ENCODE results near the gene KIF18A.
"Not testable (repeated sequence)": the region's sequence is repeated elsewhere in the genome, so short reads cannot be mapped to it uniquely, and the experiment has no call there.

KIF18A gene

DNA sequence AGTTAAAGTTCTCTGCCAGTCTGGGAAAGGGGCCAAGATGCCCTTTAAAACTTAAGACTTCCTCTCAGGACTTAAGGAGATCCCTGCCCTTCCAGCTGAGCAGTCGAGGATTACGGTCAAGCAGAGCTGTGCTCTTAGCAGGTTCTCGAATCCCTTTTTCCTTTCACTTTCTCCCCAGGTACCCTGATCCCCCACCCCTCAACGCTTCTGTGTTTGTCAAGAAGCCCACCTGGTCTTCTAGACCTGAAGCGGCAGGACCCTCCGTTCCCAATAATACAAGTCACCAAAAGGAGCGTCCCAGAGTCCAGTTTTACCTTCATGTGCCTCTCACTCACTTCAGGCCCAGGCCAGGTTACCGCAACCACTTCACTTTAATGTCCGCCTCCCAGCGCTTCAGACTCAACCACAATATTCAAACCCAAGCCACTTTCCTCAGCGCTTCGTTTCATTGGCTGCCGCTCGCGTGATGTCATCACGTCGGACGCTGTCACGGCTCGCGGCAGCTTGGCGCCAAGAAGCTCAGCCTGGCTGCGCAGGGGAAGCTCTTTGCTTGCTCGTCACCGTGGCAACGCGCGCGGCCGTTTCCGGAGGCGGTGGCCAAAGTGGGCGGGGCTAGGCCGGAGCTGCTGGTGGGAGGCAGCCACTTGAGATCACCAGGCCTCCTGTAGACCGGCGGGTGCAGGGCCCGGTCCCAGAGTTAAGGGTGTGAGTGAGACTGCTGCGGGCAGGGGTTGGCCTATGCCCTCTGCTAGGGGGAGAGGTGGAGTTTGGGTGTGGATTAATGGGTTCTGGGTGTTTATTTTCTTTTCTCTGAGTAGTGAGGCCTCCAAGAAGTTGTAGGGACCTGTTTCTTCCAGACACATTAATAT, at the start of gene KIF18A, which contains the start of gene METTL15:
TSS of gene KIF18A (minus strand) at position 407 of the 869 bp plus-strand sequence. CDS start 10,209 bp downstream, outside the sequence.
TSS of gene METTL15 (plus strand) at position 639 of the 869 bp plus-strand sequence. CDS start 4,947 bp downstream, outside the sequence.
- DNase-seq: peak; percentile 99

DNA sequence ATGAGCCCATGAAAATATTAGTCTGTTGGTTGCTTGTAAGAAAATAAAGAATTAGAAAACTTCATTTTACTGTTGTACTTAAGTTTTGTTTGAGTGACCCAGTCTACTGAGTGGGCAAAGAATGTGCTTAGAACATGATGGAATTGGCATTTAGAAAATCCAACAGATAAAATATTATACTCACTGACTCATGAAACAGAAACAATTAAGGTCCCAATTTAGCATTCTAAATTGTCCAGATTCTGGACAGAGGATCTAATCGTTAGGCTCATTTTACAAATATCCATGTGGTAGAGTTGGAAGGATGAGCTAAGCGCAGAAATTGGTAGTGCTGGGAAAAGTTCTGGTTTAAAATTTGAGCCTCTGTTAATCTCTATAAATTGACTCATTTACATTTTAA, 45.6 kb upstream of the KIF18A start:
- no peak for DNase-seq

GRCh38 chr11:28152743-28153142, 44.8 kb upstream of the KIF18A start:
- no peak for DNase-seq

DNA sequence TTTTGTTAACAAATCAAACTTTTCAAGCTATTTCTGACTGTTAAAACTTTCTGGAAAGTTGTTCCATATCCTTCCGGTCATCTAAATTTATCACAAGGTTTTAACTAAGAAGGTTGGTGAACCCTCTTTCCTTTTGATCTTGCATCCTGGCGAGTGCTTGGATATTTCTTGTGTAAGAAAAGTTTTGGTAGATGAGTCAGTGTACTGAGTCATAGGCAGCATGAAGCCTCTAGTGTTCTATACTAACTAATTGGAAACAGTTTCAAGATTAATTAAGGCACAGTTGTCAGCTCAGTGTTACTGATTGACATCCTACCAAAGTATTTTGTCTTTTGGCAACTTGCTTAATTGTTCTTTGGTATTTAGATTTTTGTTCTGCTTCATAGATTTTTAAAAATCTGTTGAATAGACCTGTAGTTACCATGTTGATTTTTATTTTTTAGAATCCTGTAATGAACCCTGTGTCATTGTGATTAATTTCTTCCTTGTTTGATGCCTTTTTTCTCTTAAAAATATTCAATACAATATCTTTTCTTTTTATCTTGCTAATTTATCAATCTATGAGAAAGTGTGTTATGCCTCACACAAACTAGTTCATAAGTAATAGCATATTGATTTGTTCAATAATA, 38.3 kb upstream of the KIF18A start:
- DNase-seq: peak; percentile 41

- peak; percentile 17 for DNase-seq
Observed at GRCh38 chr11:28144808-28145207, 36.9 kb upstream of the KIF18A start.

- no peak for DNase-seq
Observed at GRCh38 chr11:28142724-28143123, 34.8 kb upstream of the KIF18A start.

- DNase-seq: no peak
Observed at GRCh38 chr11:28140689-28141455, 32.9 kb upstream of the KIF18A start.

GRCh38 chr11:28139841-28140415, 32.0 kb upstream of the KIF18A start:
- no peak for DNase-seq

DNA sequence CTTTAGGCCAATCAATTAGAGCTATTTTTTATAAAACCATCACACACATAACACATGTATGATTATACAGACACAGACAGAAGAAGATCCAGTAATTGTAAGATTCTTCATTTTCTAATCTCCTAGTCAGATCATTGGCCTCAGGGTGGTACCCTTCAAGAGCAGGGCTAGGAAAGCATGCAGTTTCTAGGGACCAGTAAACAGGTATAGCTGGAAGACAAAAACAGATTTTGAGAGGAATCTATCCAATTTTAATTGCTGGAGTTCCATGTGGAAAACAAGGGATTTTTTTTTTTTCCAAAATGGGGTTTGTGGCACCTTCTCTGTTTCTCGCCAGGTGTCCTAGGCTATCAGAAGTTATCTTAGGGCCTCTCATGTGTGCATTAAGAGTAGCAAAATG, 29.9 kb upstream of the KIF18A start:
- DNase-seq: no peak

GRCh38 chr11:28137366-28137765, 29.4 kb upstream of the KIF18A start:
- DNase-seq: no peak

GRCh38 chr11:28136157-28136556, 28.2 kb upstream of the KIF18A start:
- DNase-seq: not testable (repeated sequence)

- DNase-seq: no peak
Observed at GRCh38 chr11:28133146-28133545, 25.2 kb upstream of the KIF18A start.

- DNase-seq: no peak
Observed at GRCh38 chr11:28132548-28132947, 24.6 kb upstream of the KIF18A start.

DNA sequence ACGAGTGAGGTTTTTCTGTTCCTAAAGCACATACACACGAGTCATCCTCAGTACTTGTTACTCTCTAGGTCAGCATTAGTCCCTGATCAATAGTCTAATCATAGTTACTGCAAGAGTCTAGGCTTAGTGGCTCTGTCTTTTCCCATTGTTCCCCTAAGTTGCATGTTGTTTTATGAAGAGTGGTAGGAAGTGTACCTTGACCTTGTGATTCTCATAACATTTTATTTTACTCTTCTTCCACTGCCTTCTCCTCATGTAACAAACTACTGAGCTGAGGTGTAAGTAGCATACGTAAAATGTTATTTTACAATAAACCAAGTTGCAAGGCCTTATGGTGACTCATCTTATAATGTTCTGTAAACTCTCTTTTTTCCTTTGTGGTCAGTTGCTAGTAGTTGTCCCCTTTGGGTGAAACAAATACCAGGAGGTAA, 15.2 kb upstream of the KIF18A start:
- DNase-seq: no peak

GRCh38 chr11:28117712-28118111, 9.8 kb upstream of the KIF18A start:
- no peak for DNase-seq

DNA sequence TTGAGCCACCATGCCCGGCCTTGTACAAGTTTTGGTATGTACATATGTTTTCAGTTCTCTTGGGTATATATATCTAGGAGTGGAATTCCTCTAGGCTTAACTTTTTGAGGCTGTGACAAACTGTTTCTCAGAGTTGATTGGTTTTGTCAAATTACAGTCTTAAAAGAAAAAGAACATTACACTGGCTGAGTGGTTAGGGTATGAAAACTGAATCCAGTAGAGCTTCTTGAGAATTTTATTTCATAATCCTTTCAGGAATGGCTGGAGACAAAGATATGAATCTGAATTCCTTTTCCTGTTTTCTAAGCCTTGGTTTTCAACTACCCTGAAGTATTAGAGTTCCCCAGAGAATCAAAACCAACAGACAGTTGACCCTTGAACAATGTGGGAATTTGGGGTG, 6.8 kb upstream of the KIF18A start:
- DNase-seq: no peak

DNA sequence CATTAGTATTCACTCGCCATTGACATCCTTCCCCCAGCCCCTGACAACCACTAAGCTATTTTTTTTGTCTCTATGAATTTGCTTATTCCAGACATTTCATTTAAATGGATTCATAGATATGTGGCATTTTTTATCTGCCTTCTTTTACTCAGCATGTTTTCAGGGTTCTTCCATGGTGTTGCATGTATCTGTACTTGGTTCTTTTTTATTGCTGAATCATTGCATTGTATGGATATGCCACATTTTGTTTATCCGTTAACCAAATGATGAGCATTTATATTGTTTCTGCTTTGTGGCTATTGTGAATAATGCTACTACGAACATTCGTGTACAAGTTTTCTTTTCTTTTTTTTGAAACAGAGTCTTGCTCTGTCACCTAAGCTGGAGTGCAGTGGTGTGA, 6.2 kb upstream of the KIF18A start:
- no peak for DNase-seq

GRCh38 chr11:28110821-28111200, 2.9 kb upstream of the KIF18A start:
- no peak for DNase-seq

- peak; percentile 83 for DNase-seq
Observed at GRCh38 chr11:28110108-28110820, 2.3 kb upstream of the KIF18A start.

GRCh38 chr11:28108958-28109357, 1.0 kb upstream of the KIF18A start:
- peak; percentile 44 for DNase-seq

DNA sequence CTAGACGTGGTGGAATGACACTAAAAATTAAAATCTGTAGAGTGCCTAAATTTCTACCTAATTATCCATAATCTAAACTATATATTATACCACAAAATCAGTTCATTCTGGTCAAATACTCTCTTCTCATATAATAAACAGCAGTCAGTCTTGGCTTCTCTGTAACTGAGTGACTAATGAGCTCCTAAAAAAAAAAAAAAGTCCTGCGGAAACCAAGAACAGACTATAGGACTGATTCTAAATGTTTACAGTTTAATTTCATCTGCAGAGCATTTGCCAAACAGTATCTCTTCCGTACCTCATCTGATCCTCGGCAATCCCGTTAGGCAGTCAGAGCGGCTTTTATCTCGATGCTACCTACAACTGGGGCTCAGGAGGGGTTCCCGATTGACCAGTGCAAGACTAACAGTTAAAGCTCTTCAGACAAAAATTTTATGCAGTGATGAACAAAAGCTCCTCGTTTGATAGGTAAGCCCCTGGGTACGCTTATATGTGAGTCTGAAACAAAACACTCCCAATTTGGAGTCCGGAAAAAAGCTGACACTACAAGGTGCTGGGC, 686 bp downstream of the KIF18A start:
- peak; percentile 76 for DNase-seq

Measured in eye (tissue), 1 donor.